HG02870 (cell line): ENCODE data around the gene TINAGL1.

Experiments used
- ATAC-seq: cut with Tn5 transposase; IDR thresholded peaks from one replicate; pipeline ENCODE4 v1.9.1; 2021; ENCODE audit warnings: mild to moderate bottlenecking, moderate library complexity; ENCODE audit not compliant: unreplicated experiment

The TINAGL1 gene

GRCh38 chr1:31600641-31601040, 24.3 kb downstream of the TINAGL1 start:
- no peak for ATAC-seq

GRCh38 chr1:31602081-31602480, 25.8 kb downstream of the TINAGL1 start:
- no peak for ATAC-seq

GRCh38 chr1:31605908-31606427, 29.7 kb downstream of the TINAGL1 start:
- peak; percentile 92 for ATAC-seq

GRCh38 chr1:31607360-31607759, 31.0 kb downstream of the TINAGL1 start:
- no peak for ATAC-seq

DNA sequence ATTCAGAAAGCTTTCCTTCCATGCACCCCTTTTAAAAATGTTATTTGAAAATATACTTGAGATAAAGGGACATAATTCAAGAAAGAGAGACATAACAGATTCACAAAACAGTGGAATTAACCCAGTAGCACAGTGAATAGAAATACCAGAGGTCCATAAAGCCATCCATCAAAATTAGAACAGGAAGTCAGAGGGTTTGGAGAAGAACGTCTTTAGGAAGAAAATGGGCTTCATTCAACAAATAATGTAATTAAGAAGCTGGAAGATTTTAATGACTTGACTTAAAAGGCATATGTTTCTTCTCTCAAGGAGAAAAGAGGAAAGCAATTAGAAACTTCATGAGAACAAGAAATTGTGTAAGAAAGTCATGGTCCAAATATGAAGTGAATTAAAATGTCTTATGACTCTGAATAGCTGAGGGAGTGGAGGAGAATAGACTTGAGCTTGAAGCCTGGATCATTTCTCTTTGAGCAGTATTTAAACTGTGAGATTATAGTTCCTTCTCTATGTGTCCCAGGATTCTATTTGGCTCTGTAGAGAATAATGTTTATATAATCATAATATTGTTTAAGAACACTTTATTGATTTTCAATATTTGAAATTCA, 33.3 kb downstream of the TINAGL1 start:
- no peak for ATAC-seq

DNA sequence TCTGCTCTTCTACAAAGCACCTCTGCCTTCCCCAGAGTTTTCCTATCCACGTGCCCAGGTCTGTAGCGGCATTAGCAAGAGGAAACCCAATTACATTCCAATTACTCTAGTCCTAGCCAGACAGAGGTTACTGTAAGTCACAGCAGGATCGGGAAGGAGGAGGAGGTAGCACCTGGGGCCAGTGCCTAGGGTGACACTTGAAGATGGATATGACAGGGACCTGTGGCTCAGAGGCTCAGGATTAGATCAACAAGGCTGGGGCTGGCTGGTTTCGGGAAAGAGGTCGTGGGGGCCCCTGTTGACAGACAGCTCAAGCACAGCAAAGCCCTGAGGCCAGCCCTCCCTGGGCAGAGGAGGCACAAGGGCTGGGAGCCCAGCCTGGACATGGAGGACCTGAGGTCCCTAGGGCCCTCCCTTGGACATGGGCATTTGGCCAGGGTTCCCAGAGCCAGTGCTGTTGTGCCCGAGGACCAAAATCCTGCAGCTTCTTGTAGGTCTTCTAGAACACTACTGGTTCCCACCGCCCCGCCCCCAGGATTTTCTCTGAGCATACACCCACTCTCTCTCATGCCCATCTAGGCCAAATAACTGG, 38.2 kb downstream of the TINAGL1 start:
- no peak for ATAC-seq

- no peak for ATAC-seq
Measured at GRCh38 chr1:31615414-31615813, 39.1 kb downstream of the TINAGL1 start.

- no peak for ATAC-seq
Measured at GRCh38 chr1:31615939-31616338, 39.6 kb downstream of the TINAGL1 start.

DNA sequence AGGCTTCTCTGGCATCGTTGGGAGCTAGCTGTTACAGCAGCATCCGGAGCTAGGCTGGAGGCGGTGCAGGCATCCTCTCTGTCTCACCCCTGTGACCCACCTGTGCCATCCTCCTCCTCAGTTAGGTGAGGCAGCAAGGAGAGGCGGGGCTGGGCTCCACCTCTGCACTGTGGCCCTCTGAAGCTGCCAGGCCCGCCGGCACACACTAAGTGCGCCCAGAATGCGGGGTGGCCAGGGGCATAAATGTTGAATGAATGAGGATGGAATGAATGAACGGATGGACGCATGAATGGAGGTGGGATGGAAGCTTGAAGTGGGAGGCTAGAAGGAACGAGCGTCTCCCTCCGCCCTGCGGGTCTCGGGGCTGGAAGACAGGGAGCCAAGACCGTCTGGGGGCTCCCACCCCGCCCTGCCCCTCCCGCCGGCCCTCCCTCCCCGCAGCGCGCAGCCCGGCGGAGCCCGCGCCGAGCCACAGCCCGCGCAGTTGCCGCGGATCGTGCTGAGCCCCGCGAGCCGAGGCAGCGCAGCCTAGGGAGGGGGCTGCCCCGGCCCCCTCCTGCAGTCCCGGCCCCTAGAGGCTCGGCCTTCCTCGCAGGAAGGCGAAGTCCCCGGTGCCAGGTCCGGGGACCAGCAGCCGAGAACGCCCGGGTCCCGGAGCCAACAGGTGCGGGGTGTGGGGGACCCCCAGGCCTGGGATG, 41.1 kb downstream of the TINAGL1 start, which contains the start of gene HCRTR1:
TSS of gene HCRTR1 (plus strand) at position 472 of the 698 bp plus-strand sequence. CDS start 1,504 bp downstream, outside the sequence.
- ATAC-seq = no peak

DNA sequence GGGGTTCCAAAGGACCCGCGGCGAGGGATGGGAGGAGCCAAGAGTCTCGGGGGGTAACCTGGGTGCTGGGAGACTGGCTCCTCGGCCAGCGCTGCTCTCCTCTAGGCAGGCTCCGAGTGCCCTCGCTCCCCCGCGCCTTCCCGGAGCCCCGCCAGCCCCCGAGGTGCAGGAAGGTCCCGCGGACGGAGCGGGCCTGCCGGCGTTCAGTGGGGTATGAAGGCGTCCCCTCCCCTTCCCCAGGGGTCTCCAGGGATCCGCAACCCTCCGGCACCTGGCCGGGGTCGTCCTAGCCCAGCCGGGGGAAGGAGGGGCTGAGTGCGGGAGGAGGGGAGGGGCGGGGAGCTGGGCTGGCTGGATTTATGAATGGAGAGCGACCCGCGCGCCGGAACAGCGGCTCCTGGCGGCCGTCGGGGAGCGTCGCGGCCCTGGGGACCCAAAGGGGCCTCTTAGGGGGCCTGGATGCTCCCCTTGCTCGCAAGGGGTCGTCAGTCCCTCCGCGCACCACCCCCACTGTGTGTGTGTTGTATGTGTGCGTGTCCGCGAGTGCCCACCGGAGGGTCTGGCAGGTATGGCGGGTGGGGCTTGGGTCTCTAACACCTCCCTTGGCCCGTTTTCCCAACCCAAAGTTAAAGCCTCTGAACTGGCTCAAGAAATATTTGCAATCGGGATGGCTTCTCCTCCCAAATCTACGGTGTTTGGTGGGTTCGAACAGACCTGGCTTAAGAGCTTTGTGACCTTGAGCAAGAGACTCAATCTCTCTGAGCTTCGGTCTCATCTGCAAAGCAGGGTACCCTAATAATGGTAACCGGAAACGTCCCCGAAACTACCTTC, 41.8 kb downstream of the TINAGL1 start:
- no peak for ATAC-seq

DNA sequence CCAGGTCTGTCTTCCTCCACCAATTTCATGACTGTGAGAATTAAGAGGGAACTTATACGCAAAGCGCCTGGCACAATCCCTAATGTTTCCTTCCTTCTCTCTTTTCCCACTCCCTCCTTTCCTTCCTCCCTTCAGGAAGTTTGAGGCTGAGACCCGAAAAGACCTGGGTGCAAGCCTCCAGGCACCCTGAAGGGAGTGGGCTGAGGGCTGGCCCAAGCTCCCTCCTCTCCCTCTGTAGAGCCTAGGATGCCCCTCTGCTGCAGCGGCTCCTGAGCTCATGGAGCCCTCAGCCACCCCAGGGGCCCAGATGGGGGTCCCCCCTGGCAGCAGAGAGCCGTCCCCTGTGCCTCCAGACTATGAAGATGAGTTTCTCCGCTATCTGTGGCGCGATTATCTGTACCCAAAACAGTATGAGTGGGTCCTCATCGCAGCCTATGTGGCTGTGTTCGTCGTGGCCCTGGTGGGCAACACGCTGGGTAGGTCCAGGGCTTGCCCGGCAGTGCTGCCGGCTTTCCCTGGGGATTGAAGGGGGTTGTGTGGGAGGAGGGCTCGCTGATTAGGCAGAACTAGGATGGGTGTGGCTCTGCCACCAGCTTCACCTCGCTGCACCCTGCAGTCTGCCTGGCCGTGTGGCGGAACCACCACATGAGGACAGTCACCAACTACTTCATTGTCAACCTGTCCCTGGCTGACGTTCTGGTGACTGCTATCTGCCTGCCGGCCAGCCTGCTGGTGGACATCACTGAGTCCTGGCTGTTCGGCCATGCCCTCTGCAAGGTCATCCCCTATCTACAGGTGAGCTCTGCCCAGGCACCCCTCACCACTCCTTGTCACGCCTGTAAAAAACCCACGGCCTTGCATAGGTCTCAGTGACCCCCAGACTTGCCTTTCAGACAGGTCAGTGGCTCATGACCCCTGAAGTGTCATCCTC, 42.9 kb downstream of the TINAGL1 start:
- no peak for ATAC-seq

DNA sequence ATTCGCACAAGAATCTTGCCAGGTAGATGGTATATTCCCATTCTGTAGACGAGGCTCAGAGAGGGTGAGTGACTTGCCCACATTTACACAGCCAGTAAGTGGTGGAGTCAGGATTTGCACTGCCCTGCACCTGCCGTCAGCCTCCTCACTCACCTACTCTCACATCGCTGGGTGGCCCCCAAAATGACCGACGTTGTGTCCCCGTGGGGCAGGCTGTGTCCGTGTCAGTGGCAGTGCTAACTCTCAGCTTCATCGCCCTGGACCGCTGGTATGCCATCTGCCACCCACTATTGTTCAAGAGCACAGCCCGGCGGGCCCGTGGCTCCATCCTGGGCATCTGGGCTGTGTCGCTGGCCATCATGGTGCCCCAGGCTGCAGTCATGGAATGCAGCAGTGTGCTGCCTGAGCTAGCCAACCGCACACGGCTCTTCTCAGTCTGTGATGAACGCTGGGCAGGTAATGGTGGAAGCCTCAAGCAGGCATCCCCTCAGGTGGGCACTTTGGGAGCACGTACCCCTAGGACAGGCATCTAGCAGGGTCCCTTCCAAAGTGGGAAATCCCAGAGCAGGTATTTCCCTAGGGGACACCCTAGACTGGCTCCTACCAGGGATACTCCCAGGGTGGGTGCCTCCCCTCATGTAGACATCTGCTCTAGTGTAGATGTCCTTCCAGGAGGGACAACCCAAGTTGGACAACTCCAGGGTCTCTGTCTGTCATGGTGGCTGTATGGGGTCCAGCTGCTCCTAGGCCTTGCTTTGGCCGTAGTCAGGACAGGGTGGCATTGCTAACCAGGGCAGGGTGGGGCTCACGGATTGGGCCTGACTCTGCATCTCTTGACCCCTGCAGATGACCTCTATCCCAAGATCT, 44.5 kb downstream of the TINAGL1 start:
- ATAC-seq = no peak

DNA sequence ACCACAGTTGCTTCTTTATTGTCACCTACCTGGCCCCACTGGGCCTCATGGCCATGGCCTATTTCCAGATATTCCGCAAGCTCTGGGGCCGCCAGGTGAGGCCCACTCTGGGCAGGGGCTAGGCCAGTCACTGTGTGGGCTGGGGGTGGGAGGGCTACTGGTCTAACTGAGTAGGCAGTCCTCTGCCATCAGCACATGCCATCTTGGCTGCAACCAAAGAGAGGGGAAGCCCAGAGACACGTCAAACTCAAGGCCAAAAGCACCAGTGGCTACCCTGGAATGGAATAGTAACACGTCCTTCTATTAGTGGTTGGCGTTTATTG, 45.1 kb downstream of the TINAGL1 start:
- ATAC-seq = no peak

DNA sequence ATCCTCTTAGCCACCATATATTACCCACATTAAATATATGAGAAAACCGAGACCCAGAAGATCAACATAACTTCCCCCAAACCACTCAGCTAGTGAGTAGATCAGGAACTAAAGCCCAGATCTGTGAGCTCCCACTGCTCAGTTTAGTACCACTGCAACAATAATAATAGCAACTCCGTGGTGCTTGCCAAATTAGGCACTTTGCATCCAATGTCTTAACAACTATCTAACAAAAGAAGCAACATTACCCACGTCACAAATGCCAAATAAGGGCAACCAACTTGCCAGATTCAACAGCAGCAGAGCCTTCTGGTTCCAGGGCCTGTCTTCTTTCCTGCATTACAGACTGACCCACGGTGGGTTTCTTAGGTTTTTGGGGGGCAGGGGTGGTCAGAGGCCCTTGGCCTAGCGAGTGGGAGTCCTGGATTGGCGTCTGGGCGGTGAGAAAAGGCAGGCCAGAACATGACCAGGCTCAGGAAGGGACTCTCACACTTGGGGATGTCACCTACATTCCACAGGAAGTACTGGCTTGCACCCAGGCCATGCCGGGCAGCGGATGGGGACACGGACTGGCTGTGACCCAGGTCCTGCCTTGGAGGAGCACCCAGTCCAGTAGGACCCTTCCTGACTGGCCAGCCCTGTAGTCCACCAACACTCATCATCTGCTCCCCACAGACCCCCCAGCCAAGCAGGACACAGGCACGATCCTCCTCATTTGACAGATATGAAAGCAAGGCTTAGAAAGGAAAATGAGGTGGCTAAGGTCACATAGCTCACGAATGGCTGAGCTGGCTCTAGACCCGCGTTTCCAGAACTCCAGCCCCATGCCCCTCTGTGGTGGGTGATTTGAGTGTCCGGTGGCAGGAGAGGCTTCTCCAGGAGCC, 45.8 kb downstream of the TINAGL1 start:
- ATAC-seq = no peak

GRCh38 chr1:31623365-31623764, 47.0 kb downstream of the TINAGL1 start:
- no peak for ATAC-seq

GRCh38 chr1:31624309-31624708, 48.0 kb downstream of the TINAGL1 start:
- no peak for ATAC-seq

DNA sequence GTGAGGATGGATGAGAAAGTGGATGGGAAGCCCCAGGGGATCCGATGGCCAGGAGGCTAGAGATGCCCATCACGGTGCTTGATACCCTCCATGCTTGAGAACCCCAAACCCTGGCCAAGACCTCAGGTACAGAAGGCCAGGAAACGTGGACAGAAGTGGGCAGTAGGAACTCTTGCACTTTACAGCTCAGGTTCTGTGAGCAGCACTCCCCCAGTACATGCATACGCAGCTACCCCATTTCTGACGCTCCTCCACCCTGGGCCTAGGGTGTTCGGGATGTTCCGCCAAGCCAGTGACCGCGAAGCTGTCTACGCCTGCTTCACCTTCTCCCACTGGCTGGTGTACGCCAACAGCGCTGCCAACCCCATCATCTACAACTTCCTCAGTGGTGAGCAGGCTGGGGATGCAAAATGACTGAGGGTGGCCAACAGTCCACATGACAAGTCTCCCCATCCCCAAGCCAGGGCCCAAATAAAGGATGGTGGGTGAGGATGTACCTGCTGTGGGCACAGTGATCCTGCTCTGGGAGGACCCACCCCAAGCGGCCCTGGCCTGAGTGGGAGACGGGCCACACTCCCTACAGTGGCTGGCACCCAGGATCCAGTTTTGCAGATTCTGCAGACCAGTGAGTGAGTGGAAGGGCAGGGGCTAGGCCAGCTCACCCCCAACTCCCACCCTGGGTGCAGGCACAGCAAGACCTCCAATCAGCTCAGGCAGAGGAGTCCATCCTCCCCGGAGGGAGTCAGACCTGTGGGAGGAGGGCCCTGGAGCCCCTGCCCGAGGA, 48.6 kb downstream of the TINAGL1 start:
- ATAC-seq = no peak
